ENCODE data around the gene MGMT.

MGMT gene

DNA sequence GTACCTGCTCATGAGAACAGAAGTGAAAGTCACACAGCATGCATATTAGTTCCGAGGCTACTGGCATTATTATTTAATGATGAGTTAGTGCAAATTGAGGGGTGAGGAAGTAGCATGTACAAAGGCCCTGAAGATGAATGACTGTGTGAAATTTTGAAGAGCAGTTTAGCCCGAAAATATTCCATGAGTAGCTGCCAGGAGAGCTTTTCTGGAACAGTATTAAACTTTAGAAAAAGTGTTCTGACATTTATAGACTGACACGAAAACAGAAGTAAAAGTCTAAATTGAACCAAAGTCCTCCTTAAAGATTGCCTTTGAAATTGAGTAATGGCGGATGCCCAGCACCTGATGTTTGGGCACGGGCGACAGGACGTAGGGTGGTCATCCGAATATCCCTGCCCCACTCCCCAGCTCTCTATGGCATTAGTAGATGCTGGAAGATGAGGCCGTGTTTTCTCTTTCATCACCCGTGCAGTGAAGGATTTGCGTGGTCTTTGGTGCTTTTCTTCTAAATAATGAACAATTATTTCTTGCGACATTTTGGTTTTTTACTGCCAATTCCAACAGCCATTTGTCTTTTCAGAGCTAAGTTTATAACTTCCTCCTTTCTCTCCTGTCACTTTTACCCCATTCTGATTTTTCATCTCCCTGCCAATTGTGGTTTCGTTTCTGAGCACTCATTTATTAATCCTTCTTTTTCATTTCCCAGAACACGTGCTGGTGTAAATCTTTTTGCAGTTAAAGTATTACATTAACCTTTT lies 192.6 kb downstream of the MGMT start:
- no peak for DNase-seq

DNA sequence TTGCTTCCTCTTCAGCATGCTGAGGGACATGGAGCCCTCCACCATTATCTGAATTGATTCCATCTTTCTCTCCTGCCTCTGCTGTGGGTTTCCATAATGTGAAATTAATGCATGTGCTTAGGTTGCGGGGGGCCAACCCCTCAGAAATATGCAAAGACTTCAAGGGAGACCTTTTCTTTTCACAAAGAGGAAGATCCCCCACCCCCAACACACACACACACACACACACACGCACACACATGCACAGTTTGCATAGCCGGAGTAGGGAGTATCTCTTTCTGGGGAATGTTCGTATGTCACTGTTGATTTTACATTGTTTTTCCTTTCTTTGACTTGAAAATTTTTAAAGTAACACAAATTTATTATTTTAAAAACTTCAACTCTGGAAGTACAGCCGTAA lies 193.5 kb downstream of the MGMT start:
- no peak for DNase-seq

DNA sequence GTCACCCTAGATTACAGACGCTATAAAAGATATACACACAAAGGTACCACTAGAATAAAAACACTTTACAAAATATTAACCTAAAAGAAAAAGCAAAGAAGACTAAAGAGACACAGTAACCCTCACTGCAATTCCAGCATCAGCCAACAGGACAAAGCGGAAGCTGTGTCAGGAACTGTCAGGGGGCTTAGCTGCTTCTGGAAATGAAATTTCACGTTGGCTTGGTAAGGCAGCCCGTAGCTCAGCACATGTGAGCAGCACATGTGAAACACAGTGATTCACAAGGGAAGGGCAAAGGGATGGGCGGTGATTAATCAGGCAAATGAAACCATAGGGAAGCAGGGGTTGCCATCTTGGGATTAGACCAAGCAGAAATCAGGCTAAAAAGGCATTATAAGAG lies 195.4 kb downstream of the MGMT start:
- no peak for DNase-seq

DNA sequence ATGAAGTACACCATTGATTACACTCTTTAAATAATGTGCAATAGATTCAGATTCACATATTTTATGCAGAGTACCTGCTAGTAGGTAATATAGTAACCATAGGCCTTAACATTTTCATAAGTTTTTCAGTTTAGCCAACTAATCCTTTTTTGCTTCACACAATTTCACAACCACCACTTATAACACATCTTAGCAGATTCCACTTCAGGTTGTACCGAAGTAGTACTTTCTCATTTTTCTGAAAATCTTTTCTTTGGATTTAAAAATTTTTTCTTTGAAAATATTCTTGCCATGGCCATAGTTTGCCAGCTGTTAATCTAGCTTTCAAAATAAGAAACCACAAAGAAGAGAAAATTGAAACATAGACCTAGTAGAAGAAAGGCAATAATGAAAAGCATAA lies 203.1 kb downstream of the MGMT start:
- DNase-seq: no peak

DNA sequence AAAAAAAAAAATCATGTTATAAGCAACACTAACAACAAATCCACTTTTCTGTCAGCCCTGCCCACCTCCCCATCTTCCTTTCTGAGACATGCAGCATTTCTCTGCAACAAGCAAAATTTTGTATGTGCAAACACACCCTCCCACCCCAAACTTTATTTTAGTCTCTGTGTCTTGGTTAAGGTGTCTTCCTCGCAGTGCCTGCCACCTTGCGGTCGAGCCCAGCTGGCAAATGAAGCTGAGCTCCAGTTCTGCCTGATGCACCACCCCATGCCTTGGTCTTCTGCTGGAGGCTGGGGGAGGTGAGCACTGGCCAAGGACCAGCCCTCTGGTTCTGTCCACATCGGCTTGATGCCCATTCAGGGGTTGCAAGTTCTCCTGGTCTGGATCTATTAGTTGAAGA lies 206.3 kb downstream of the MGMT start:
- DNase-seq: no peak

DNA sequence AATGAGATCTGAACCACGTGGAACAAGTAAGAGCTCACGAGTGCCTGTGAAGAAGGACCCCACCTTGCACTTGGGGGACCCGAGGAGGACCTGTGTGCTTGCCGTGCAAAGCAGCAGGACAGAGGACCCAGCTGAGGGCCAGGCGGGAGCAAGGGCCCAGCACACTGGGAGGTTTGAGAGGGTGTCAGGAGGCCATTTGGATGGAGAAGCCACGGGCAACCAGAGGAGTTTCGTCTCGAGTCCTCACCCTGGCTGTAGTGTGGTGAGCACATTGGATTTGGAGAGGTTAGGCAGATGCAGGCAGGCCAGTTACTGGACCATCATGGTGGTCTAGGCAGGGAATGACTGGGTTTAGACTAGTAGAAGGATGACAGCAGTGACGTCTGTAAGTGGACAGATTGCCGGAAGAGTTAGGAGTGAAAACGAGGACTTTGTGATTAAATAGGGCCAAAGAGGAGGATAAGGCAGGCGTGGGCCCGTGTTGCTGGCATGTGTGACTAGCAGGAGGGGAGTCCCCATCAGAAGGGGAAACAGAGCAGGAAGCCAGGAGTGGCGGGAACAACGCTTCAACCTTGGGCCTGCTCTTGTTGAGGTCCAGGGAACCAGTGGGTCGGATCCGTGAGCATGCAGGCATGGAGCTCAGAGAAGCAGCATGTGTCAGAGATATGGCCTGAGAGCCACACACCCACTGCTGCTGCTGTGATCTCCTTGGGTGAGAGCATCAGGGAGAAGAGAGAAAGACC lies 208.2 kb downstream of the MGMT start:
- no peak for DNase-seq

DNA sequence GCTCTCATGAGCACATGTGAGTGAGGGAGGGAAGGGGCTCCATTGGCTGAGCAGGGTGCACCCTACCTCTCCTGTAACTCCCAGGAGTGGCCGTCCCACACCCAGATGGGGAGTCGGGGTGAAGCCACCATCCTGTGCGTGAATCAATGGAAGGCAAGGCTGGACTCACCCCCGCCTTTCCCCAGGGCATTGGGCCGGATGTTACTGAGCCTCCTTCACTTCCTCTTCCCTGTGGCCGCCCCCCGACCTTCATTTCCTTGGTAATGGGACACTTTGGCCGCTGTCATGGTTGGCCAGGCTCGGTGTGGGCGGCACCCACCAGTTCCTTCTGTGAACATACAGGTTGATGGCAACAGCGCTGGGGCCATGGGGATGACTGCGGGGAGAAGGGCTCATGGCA lies 209.0 kb downstream of the MGMT start:
- DNase-seq: no peak

DNA sequence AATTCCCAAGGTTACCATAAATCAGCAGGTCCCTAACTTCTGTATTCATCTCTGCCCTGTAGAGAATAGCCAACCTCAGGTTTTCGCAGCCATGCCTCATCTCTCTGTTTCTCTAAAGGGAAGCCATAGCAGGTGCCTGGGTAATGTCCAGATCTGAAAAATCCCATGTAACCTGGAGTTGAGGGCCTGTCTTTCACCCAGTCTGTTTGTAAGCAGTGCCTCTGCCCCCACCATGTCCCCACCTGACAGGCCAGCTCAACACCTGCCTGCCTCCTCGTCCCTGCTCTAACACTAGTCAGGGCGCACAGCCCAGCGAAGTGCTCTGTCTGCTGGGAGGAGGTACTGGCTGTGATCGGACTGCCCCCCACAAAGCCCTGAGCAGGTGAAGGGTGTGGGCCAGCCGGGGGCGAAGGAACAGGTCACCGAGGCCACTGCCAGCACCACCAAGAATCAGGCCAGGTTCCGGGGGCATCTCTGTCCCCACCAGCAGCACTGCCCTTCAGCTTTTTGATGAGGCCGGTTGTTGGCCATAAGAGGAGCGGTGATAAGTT lies 210.4 kb downstream of the MGMT start:
- DNase-seq: no peak

DNA sequence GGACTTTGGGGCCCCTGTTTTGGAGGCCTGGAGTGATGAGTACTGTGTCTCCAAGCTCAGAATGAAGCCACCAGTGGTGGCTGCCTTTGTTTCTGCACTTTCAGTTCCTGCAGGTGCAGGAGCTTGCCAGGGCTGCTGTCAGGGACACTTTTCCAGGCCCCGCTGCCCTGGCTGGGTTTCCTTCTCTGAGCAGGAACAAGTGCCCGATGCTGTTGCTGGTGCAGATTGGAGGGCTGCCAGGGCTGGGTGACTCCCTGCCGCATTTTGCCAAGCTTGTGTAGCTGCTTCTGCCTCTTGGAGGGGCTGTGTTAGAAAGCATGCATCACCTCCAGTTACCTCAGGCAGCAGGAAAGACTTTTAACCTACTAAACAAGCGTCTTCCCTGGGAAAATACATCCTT lies 211.1 kb downstream of the MGMT start:
- no peak for DNase-seq

DNA sequence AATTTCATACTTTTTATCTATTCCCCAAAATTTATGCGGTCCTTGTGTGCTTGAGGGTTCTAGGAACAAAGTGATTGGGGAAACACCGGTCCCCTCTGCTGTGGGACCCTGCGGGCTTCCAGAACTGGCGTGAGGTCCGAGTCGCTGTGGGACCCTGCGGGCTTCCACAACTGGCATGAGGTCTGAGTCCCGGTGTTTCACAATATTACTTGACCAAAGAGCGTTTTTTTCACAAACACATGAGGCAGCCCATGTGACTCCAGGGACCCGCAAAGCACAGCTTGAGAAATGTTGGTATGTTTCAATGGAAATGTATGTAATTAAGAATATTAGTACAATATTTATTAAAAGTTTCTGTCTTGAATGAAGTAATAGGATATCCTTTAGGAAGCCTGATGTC lies 212.2 kb downstream of the MGMT start:
- DNase-seq: no peak

DNA sequence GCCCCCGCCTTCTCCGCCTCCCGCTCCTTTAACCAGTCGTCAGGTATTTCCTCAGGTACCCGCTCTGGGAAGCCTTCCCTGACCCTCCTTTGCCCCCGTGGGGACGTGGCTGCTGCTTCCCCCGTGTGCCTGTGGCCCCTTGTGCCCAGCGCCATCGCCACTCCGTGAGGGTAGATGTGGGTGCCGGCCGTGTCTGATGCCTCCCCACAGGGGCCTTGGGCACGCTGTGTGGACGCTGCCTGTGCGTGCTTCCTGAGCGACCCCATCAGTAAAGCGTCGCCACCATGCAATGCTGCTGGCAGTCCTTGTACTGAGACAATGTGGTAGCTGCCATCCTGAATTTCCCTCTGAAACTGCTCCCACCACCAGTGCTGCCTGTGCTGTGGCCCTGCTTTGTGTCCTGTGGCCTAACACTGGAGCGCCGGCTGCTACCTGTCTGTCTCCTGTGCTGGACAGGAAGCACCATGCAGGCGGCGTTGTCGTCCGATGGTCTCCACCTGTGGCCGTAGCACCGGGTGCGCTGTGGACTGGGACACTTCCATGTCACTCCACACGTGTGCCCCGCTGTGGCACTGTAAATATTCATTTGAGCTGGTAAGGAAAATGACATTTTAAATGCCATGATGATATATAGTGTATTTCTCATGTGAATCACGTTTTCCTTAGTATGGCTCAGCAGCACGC lies 213.8 kb downstream of the MGMT start:
- no peak for DNase-seq

DNA sequence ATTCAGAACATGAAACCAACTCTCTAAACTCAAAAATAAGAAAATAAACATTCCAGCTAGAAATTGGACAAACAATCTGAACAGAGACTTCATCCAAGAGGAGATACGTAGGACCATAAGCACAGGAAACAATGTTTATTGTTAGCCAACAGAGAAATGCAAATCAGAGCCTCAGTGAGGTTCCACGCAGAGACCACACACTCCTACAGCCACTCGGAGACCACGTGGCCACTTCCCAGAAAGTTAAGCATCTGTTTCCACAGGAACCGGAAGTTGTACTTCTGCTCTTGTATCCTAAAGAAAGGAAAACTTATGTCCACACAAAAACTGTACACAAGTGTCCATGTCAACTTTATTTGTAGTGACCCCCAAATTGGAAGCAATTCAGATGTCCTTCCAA lies 214.8 kb downstream of the MGMT start:
- no peak for DNase-seq

DNA sequence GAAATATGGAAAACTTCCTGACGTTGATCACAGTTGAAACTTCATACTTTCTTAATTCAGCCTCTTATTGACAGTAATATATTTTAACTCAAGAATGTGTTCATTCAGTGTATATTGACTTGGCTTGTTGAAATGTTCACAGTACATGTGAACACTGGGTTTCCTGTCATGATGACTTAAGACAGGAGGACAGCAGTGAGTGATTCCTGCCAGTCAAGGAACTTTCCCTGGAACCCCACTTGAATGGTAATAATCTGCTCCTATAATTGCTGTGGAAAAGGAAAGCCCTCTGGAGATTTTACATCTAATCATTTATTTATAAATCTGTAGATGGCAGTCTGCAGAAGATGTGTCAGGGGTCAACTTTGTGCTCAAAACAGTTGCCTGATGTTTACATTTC lies 216.5 kb downstream of the MGMT start:
- DNase-seq: no peak

DNA sequence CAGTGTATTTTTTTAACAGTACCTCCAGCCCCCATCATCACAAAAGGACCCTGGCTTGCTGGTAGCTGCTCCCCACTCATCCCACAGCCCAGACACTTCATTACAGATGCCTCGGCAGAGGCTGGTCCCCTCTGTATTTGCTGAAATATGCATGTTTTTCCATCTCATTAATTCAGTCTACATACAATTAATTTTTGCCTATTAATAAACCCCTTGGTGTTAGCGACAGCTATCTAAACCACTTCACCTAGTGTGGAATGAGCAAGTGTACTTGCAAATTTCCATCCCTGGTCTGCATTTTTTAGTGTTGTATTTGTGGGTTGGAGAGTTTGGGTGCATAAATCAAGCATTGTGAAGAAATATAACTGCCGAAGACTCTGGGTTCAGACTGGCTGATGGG lies 216.9 kb downstream of the MGMT start:
- no peak for DNase-seq

DNA sequence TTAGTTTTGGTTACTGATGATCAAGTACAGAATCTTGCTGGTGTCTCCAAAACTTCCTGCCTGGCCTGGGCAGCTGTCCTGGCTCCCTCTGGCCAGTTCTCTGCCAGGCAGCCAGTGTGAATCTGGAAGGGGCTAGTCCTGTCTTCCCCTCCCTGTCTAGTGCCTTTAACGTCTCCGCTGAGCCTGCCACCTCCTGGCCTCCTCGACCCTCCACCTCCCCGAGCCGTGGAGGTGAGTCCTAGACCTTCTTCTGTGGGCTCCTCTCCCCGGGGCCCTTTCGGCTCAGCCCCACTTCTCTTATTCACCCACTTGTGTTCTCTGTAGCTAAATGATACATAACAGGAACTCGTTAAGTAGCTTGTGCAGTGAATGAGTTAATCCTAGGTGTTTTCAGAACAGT lies 218.2 kb downstream of the MGMT start:
- DNase-seq: no peak

DNA sequence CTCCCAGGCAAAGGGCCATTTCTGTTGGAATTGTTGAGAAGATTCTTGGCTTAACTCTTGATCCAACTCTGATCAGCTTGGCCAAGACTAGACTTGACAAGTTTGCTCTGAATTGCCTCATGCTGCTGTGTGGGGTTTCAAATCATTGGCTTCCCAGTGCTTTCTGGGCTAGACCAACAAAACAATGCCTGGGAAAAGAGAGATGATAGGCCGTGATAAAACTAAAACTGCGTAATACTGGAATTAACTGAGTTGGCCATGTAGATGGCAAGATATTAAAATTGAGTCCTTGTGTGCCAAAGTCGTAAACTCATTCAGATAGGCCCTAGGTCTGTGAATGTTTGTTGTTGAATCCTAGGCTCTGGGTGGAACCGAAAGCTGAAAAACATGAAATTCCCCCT lies 222.6 kb downstream of the MGMT start:
- DNase-seq: no peak

DNA sequence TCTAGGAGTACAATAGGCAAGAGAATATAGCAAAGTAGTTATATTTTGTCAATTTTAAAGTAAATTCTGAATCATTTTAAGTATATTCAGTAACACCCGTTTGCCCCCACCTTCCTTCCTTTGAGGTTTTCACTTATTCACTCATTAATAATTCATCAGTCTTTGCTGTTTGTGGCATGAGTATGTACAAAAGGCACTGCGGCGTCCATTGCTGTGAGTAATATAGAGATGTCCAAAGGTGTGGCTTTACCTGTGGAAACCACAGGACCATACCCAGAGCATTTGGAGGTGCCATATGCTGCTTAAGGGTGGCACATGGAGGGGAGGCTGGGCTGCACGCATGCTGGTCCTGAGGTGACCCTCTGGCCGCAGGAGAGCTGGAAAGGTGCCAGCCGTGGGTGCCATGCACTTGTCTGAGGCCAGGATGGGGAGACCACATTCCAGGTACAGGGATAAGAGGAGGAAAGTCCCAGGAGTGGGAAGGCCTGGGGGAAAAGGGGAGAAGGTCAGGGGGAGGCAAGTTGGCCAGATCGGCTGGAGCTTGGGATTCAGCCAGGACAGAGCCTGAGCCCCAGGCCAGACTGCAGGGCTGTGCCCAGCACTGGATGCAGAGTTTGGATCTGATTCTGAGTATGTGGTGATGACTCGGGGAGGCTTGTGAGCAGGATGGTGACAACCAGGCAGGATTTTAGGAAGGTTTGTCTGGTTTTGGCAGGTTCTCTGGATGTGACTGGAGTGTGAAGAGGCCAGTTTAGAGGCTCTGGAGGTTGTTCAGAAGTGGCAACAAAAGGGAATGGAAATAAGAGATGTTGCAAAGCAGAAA lies 223.4 kb downstream of the MGMT start:
- DNase-seq: no peak

DNA sequence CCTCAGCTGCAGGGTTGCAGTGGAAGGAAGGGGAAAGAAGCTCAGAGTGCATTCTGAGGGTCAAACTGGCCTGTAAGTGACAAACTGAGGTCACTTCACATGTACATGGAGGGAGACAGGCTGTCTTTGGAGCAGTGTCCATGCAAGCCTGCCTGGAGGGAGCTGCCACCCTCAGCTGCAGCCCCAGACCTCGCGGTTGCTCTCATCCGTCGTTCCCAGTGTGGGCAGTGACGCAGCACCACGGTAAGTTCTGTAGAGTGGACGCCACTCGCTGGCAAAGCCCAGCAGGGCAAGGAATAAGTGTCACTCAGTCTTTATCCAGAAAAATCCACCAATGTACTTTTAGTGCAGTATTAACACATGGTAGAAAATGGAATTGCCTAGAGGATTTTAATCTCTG lies 225.7 kb downstream of the MGMT start:
- DNase-seq: no peak

DNA sequence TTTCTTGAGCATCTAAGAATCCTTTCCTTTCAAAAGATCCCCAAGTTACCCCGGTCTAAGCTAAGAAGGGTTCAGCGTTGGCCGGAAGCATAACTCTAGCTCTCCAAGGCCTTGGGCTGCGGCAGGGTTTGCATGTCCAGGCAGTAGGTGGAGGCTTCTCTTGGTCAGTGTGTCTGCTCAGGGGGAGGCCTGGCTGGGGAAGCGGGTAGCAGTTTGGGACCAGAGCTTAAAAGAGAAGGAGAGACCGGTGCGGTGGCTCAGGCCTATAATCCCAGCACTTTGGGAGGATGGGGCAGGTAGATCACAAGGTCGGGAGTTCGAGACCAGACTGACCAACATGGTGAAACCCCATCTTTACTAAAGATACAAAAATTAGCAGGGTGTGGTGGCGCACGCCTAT lies 226.3 kb downstream of the MGMT start:
- DNase-seq: no peak

DNA sequence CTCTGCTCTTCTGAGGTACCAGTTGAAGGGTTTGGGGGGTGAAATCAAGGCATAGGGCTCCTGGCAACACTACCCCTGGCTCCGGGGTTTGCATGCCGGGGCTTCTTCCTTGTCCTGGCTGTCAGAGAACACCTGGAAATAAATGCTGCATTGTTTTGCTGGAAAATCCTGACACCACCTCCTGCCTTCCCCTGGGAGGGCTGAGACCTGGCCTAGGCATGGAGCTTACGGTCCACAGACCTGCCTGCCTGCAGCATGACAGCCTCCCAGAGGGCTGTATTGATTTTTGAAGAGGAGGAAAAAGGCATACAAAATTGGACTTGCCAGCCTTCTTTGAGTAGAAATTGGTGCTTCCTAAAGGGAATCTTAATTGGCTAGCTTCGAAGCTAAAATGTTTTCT lies 227.1 kb downstream of the MGMT start:
- DNase-seq: no peak

DNA sequence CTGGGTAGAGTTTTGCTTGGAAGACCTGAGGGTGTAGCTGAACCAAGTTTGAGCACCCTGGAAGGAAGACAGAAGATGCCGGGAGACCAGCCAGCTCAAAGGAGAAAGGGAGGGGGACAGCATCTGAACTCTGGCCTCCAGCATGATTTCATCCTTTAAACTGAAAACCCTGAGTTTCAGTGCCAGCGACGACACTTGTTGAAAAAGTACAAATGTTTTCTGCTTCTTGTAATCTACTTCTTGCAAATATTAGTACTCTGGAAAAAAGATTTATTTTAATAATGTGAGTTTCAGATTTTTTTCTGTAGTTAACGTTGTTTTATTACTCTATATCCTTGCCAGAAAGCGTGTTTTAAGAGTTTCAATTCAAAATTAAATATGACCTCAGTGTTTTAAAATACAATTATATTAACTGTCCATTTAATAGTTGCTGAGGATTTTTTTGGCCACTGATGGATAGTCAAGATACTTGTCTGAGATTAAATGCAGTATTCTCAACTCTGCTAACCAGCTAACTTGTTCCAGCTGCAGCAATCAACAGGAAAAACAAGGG lies 227.7 kb downstream of the MGMT start:
- no peak for DNase-seq

DNA sequence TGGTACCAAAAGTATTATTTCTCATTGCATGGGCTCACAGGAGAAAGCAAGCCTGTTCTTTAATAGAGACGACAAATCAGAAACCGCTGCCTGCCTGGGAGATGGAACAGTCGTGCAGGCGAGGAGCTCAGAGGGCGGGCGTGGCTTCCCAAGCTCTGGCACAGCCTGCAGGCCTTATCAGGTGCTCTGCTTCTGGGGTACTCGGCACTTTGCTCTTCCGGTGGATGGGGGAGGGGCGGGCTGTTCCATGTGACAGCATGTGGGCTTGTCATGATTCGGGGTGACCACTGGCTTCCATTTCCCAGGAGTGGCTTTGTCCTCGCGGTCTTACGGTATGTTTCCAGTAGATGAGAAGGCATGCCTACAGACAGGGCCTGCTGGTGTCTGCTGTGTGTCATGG lies 228.6 kb downstream of the MGMT start:
- DNase-seq: no peak

DNA sequence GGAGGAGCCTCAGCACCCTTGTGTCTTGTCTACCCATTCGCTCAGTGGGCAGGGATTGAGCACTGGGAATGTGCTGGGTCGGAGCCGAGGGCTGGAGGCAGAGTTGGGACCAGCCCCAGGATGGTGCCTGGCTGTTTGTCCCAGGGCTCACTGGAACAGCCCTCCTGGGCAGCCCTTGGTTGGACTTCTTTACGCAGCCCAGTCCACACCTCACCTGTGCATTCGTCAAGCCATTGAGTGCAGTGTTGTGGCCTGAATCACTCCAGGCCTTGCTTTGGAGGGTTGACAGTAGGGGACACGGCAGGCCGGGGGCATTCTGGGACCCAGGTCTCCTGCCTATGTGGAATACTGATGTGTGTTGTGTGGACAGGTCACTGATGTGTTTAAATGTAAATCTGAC lies 229.6 kb downstream of the MGMT start:
- no peak for DNase-seq
